Sigmoid colon (tissue), 4 donors: Measurements from ENCODE around the gene TGFBR1.

Experiments
- POLR2AphosphoS5 ChIP-seq, 4 donors: sonication (generic); formaldehyde crosslinking; IDR thresholded peaks; one replicate each; pipeline ENCODE4 v1.6.1; 2017; ENCODE audit warnings: antibody characterized with exemption in 4 of 4
- TF ChIP-seq, protein P1 (sequence below), 4 experiments: fragments of 450-650 bp in 3 of 4; fragments of 200-600 bp in 1 of 4; IDR thresholded peaks; one replicate each; pipeline ENCODE4 v1.5.1; 2016 to 2019; ENCODE audit warnings: antibody characterized with exemption in 4 of 4, mild to moderate bottlenecking in 3 of 4, moderate library complexity in 2 of 4

DNA sequence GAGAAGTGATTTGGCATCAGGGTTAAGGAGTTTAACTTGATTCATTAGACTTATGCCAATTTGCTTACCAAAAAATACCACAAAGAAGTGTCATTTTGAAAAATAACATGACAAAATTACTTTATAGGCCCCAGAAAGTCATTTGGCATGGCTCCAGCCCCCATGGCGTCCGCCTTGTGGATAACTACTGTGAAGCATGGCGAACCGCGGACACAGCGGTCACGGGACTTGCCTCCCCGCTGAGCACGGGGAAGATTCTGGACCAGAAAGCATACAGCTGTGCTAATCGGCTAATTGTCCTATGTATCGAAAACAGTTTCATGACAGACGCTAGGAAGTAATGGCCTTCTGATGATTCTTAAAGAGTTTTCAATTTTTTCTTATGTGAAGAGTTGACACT, 35.4 kb upstream of the TGFBR1 start:
- TF ChIP-seq POLR2AphosphoS5 (IDR thresholded peaks at IDR 0.05) = no peak
- TF ChIP-seq, protein P1, sequence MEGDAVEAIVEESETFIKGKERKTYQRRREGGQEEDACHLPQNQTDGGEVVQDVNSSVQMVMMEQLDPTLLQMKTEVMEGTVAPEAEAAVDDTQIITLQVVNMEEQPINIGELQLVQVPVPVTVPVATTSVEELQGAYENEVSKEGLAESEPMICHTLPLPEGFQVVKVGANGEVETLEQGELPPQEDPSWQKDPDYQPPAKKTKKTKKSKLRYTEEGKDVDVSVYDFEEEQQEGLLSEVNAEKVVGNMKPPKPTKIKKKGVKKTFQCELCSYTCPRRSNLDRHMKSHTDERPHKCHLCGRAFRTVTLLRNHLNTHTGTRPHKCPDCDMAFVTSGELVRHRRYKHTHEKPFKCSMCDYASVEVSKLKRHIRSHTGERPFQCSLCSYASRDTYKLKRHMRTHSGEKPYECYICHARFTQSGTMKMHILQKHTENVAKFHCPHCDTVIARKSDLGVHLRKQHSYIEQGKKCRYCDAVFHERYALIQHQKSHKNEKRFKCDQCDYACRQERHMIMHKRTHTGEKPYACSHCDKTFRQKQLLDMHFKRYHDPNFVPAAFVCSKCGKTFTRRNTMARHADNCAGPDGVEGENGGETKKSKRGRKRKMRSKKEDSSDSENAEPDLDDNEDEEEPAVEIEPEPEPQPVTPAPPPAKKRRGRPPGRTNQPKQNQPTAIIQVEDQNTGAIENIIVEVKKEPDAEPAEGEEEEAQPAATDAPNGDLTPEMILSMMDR (IDR thresholded peaks at IDR 0.05) = no peak
